Glutamatergic neuron (in vitro differentiated cells): Measurements from ENCODE around the gene TH. TPM values are rescaled to one million over a fixed set of nuclear protein-coding genes. Genes with fewer than 3 reads are reported as not detected.
"Not testable (repeated sequence)": the region's sequence is repeated elsewhere in the genome, so short reads cannot be mapped to it uniquely, and the experiment has no call there.

Source experiments
- DNase-seq: peaks from one replicate; pipeline ENCODE4 v3.0.0; 2022
- H3K27ac Mint-ChIP-seq: one replicate; pipeline ENCODE4 v1.8.0; 2020; ENCODE audit warnings: mild to moderate bottlenecking, mixed read lengths, inconsistent platforms; ENCODE audit not compliant: unreplicated experiment
- H3K27me3 Mint-ChIP-seq: one replicate; pipeline ENCODE4 v1.8.0; 2020; ENCODE audit warnings: mild to moderate bottlenecking, moderate library complexity, mixed read lengths, inconsistent platforms; ENCODE audit not compliant: unreplicated experiment
- H3K36me3 Mint-ChIP-seq: one replicate; pipeline ENCODE4 v1.8.0; 2020; ENCODE audit warnings: mild to moderate bottlenecking, mixed read lengths, inconsistent platforms; ENCODE audit not compliant: unreplicated experiment
- H3K4me1 Mint-ChIP-seq: one replicate; pipeline ENCODE4 v1.8.0; 2020; ENCODE audit warnings: mild to moderate bottlenecking, low read depth, mixed read lengths, inconsistent platforms; ENCODE audit not compliant: unreplicated experiment
- H3K4me3 Mint-ChIP-seq: one replicate; pipeline ENCODE4 v1.8.0; 2020; ENCODE audit warnings: mild to moderate bottlenecking, mixed read lengths, inconsistent platforms; ENCODE audit not compliant: unreplicated experiment
- H3K9me3 Mint-ChIP-seq: one replicate; pipeline ENCODE4 v1.8.0; 2020; ENCODE audit warnings: mild to moderate bottlenecking, moderate library complexity, mixed read lengths, inconsistent platforms; ENCODE audit not compliant: unreplicated experiment
- total RNA-seq: library from RNA; stranded (reverse); fragmentation: NEBNext Ultra II Directional; extraction: Animal tissue kit (Norgen Biotek cat#: 25700); gene quantifications from one replicate; pipeline ENCODE4 v1.2.1, GENCODE V29; 2021; ENCODE audit not compliant: unreplicated experiment
- TF ChIP-seq, protein P1 (sequence below): fragments of 200-600 bp; sonication (generic); IDR thresholded peaks from one replicate; pipeline ENCODE4 v1.5.0; 2021; ENCODE audit not compliant: partially characterized antibody, unreplicated experiment

TH gene
- total RNA-seq, 1 donor from 2014 or later: not detected

DNA sequence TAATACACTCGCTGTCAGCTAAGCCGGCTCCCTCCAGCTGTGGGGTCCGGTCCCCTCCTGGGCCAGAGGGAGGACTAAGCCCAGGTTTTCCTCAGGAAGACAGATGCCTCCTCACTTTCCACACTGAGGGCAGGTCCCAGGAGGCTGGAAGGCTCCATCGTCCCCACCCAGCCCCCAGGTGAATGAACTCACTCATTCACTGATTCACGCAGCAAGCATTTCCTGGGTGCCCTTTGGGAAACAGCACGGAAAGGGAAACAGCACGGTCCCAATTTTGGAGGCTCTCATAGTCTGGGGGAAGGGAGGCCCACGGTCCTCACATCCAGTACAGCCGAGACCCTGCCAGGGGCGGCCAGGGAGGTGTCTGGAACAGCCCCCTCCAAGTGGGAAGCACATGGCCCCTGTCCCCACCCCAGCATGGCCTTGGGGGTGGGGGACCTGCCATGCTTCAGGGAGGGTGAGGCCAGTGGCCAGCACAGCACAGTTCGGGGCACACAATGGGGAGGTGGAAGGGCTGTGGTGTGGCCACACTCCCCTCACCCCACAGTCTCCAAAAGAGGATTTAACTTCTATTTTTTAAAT, 9.3 kb upstream of the TH start:
- TF ChIP-seq, protein P1, sequence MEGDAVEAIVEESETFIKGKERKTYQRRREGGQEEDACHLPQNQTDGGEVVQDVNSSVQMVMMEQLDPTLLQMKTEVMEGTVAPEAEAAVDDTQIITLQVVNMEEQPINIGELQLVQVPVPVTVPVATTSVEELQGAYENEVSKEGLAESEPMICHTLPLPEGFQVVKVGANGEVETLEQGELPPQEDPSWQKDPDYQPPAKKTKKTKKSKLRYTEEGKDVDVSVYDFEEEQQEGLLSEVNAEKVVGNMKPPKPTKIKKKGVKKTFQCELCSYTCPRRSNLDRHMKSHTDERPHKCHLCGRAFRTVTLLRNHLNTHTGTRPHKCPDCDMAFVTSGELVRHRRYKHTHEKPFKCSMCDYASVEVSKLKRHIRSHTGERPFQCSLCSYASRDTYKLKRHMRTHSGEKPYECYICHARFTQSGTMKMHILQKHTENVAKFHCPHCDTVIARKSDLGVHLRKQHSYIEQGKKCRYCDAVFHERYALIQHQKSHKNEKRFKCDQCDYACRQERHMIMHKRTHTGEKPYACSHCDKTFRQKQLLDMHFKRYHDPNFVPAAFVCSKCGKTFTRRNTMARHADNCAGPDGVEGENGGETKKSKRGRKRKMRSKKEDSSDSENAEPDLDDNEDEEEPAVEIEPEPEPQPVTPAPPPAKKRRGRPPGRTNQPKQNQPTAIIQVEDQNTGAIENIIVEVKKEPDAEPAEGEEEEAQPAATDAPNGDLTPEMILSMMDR: no peak
- Mint-ChIP-seq H3K4me1 (no peaks in the 10 kb centered on the region), H3K36me3 (no peaks in the 10 kb centered on the region), H3K9me3 (peaks cover 2% of the 10 kb centered on the region), H3K27me3 (peaks cover 5% of the 10 kb centered on the region), H3K4me3 (no peak overlapping the region), H3K27ac (no peak overlapping the region)
- no peak for DNase-seq

DNA sequence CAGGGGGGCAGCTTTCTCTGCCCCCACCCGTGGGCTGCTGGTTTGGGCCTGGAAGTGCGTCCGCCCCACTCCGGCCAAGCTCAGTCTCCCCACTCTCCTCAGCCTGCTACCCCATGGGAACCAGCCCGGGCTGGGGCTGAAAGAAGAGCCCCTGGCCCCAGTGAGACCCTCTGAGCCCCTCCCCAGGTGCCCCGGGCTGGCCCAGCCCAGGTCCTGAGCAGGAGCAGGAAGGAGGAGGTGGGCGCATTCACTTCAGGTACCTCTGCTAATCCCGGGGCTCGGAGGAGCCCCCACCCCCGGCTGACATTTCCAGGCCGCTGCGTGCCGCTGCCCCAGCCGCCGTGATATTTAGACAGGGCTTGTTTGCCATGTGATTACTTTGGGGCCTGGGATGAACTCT, 8.7 kb upstream of the TH start:
- Mint-ChIP-seq H3K4me3 (no peak overlapping the region), H3K27ac (no peak overlapping the region), H3K9me3 (peaks cover 2% of the 10 kb centered on the region), H3K36me3 (no peaks in the 10 kb centered on the region), H3K27me3 (peaks cover 5% of the 10 kb centered on the region), H3K4me1 (no peaks in the 10 kb centered on the region)
- TF ChIP-seq, protein P1: no peak
- no peak for DNase-seq

DNA sequence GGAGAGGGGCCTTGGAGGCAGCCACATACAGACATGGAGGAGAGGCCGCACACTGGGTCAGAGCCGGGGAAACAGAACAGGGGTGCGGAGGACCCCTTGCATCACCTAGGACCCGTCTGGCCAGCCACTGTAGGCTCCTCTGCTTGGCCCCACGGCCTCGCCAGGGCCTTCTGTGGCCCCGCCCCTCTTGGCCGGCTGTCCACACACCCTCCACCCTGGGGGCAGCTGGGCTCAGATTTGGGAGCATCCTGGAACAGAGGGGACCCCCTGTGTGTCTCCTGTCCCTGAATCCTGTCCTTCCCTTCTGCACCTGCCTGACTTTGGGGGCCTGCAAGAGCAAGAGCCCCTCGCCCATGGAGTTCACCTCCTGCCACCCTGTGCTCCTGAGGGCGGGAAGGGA, 7.9 kb upstream of the TH start:
- H3K9me3 Mint-ChIP-seq: no peaks in the 10 kb centered on the region
- no peak overlapping the region for H3K27ac Mint-ChIP-seq
- TF ChIP-seq, protein P1: no peak
- H3K36me3 Mint-ChIP-seq: no peaks in the 10 kb centered on the region
- H3K4me3 Mint-ChIP-seq: no peak overlapping the region
- H3K27me3 Mint-ChIP-seq: peaks cover 5% of the 10 kb centered on the region
- H3K4me1 Mint-ChIP-seq: no peaks in the 10 kb centered on the region
- no peak for DNase-seq

DNA sequence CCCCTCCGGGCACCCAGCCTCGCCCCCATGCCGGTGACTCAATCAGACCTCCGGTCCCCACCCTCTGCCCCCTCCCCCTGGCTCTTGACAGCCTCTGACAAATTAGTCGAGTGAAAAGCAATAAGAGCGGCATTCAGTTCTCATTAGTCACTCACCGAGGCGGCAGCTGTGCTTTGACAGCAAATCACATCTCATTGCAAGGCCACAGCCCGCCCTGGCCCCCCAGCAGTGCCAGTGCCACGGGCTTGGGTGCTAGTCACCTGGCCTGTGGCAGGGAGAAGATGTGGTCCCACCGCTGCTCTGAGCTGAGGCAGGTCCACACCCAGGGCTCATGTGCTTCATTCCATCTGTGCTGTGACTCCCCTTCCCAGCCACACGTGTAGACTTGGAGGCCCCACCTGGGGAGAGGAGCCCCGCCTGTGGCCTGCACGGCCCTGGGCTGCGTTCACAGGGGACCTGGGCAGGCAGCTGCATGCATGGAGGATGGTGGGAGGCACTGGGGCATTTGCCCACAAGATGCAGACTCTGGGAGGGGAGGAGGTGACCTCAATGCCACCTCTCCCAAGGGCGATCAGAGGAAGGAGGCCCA, 7.4 kb upstream of the TH start:
- H3K36me3 Mint-ChIP-seq: no peaks in the 10 kb centered on the region
- H3K4me1 Mint-ChIP-seq: no peaks in the 10 kb centered on the region
- DNase-seq: no peak
- peaks cover 5% of the 10 kb centered on the region for H3K27me3 Mint-ChIP-seq
- TF ChIP-seq, protein P1: no peak
- no peaks in the 10 kb centered on the region for H3K9me3 Mint-ChIP-seq
- H3K4me3 Mint-ChIP-seq: no peak overlapping the region
- no peak overlapping the region for H3K27ac Mint-ChIP-seq

DNA sequence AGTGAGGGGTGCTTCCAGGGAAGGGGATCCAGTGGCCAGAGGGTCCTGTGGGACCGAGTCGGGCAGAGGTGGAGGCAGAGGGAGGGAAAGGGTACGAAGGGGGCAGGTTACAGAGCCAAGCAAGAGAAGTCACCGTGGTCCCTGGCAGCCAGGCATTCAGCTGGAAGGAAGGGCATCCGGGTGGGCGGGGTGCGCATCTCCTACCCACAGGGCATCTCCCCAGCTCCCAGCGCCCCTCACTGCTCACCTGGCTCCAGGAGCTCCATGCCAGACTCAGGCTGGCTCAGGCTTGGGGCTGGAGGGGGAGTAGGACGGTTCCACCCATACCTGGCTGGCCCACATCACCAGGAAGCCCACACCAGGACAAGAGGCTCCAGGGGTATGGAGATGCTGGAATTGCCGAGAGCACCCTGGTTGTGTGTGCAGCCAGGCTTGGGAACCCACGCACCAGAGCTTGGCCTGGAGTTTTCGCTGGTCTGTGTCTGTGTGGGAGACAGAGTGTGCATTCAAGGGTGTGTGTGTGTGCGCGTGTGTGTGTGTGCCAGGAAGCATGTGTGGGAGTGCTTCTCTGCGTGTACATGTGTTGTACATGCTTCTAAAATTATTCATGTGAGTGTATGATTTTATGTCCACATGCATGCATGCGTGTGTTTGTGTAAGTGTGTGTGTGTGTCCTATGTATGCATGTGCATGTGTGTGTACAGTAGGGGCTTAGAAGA, 6.6 kb upstream of the TH start:
- DNase-seq, H3K36me3 Mint-ChIP-seq, H3K27me3 Mint-ChIP-seq, H3K9me3 Mint-ChIP-seq, H3K27ac Mint-ChIP-seq, H3K4me3 Mint-ChIP-seq, H3K4me1 Mint-ChIP-seq: not testable (repeated sequence)
